Smooth muscle cell (in vitro differentiated cells): ENCODE data around the gene NOXRED1. TPM values are rescaled to one million over a fixed set of nuclear protein-coding genes. Genes with fewer than 3 reads are reported as not detected.

Experiments
- DNase-seq: peaks from one replicate; lab custom pipeline; 2025; ENCODE audit not compliant: unreplicated experiment; lab: John Stamatoyannopoulos, UW
- H2AFZ ChIP-seq: fragments of 200-600 bp; sonication (generic); 2 replicates; pipeline ENCODE4 v1.6.0; 2016; ENCODE audit warnings: antibody characterized with exemption, low read depth, mild to moderate bottlenecking
- H3F3A ChIP-seq: fragments of 200-600 bp; sonication (generic); 2 replicates; pipeline ENCODE4 v1.6.0; 2017; ENCODE audit warnings: antibody characterized with exemption, low read depth
- H3K27ac ChIP-seq: fragments of 200-600 bp; sonication (generic); 2 replicates; pipeline ENCODE4 v1.5.1; 2016; ENCODE audit warnings: low read depth, mild to moderate bottlenecking
- H3K27me3 ChIP-seq: fragments of 200-600 bp; sonication (generic); 2 replicates; pipeline ENCODE4 v1.6.1; 2016; ENCODE audit warnings: low read depth, mild to moderate bottlenecking
- H3K36me3 ChIP-seq: fragments of 200-600 bp; sonication (generic); 2 replicates; pipeline ENCODE4 v1.5.1; 2016; ENCODE audit warnings: low read depth
- H3K4me1 ChIP-seq: fragments of 200-600 bp; sonication (generic); 2 replicates; pipeline ENCODE4 v1.5.1; 2016; ENCODE audit warnings: low read depth
- H3K4me2 ChIP-seq: fragments of 200-600 bp; sonication (generic); 2 replicates; pipeline ENCODE4 v1.6.0; 2016; ENCODE audit warnings: mild to moderate bottlenecking
- H3K4me3 ChIP-seq: fragments of 200-600 bp; sonication (generic); 2 replicates; pipeline ENCODE4 v1.5.1; 2016; ENCODE audit warnings: mild to moderate bottlenecking
- H3K79me2 ChIP-seq: fragments of 200-600 bp; sonication (generic); 2 replicates; pipeline ENCODE4 v1.6.0; 2016; ENCODE audit warnings: low read depth, mild to moderate bottlenecking
- H3K9ac ChIP-seq: fragments of 200-600 bp; sonication (generic); 2 replicates; pipeline ENCODE4 v1.6.0; 2016; ENCODE audit warnings: low read depth
- H3K9me3 ChIP-seq: fragments of 200-600 bp; sonication (generic); replicated peaks from 2 replicates; pipeline ENCODE4 v1.5.1; 2016; ENCODE audit warnings: low read depth
- H4K20me1 ChIP-seq: fragments of 200-600 bp; sonication (generic); 2 replicates; pipeline ENCODE4 v1.6.0; 2016; ENCODE audit warnings: low read depth
- CTCF ChIP-seq: fragments of 200-600 bp; sonication (generic); IDR thresholded peaks from 2 replicates; pipeline ENCODE4 v1.5.1; 2017; ENCODE audit warnings: borderline replicate concordance, mild to moderate bottlenecking, antibody characterized with exemption; ENCODE audit not compliant: insufficient read depth, poor library complexity, severe bottlenecking
- WGBS: methylation state at CpG from one replicate; pipeline ENCODE4 v1.1.7; 2016; ENCODE audit warnings: low lambda C conversion rate; 5-methylcytosine and 5-hydroxymethylcytosine counted together
- polyA plus RNA-seq: library from polyadenylated mRNA; unstranded; fragments of >200 nt; fragmentation: Nextera tagmentation; extraction: Ambion mirVana; gene quantifications from 2 replicates; pipeline ENCODE4 v1.2.1, GENCODE V29; 2016
- small RNA-seq: library from RNA; depleted of rRNA; stranded (forward); fragments of <200 nt; gene quantifications from one replicate; pipeline ENCODE3, GENCODE V24; 2014
- total RNA-seq: library from RNA; depleted of rRNA; stranded (reverse); fragments of >200 nt; gene quantifications from 2 replicates; pipeline ENCODE4 v1.2.3, GENCODE V29; 2014

The NOXRED1 gene
- total and polyA plus RNA-seq, 2 experiments from 2014 or later: 0.14 to 0.49 TPM

DNA sequence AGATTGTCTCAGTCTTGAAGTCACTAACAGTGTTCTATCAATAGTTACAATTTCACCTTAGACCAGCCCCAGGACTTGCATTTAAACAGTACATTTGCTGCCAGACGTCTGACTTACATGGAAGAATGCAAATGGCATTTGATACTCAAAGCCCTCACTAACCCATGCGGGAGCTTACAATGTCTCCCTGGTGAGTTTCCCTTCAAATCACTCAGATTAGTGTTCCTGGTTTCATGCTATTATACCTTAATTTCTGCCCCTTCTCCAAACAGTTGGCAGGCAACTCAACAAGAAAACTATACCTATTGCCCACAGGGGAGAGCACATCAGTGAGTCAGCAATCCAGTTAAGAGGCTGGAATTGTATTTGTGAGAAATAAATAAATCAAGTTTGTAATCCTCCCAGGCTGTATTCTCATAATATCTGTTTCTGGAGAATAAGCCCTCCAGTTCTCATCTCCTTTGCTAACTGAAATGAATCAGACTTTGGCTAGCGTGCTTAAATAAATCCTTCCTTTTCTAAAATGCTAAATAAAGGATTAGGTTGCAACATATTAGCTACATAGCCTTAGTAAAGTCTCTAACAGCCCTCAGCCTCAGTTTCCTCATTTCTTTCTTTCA is 78.8 kb downstream of the NOXRED1 start:
- no peaks in the 10 kb centered on the region for H3K9me3 ChIP-seq
- H3K27ac ChIP-seq: peak overlapping the region; percentile 9
- TF ChIP-seq CTCF: no peak
- H3K36me3 ChIP-seq: peaks cover 4% of the 10 kb centered on the region
- no peaks in the 10 kb centered on the region for H3F3A ChIP-seq
- DNase-seq: no peak
- no peaks in the 10 kb centered on the region for H3K4me1 ChIP-seq
- H3K4me2 ChIP-seq: no peak overlapping the region
- no peaks in the 10 kb centered on the region for H4K20me1 ChIP-seq
- no peak overlapping the region for H2AFZ ChIP-seq
- no peaks in the 10 kb centered on the region for H3K79me2 ChIP-seq
- no peak overlapping the region for H3K4me3 ChIP-seq
- H3K27me3 ChIP-seq: no peaks in the 10 kb centered on the region
- WGBS: 51% methylated on average over 3 of the region's 3 CpGs
- H3K9ac ChIP-seq: no peak overlapping the region

Small RNAs within 50 kb of the gene (small RNA-seq; reads per million reads assigned to genes)
- gene RF00404: not detected

Other genes starting within 250 kb of the NOXRED1 start
- 4.3 and 10.4 TPM in 2 replicates for gene TMEM63C, start 241.7 kb downstream of the NOXRED1 start, total RNA-seq
- 7.7 and 8.7 TPM in 2 replicates for gene TMEM63C, start 241.7 kb downstream of the NOXRED1 start, polyA plus RNA-seq
- gene NGB, start 152.3 kb downstream of the NOXRED1 start, total RNA-seq: not detected in 2 replicates
- gene NGB, start 152.3 kb downstream of the NOXRED1 start, polyA plus RNA-seq: not detected in 2 replicates
- 15.9 and 22.5 TPM in 2 replicates for gene POMT2, start 102.6 kb downstream of the NOXRED1 start, total RNA-seq
- gene POMT2, start 102.6 kb downstream of the NOXRED1 start, polyA plus RNA-seq: 39.8 and 52.8 TPM in 2 replicates
- gene GSTZ1, start 102.5 kb downstream of the NOXRED1 start, total RNA-seq: 15.1 and 29.1 TPM in 2 replicates
- 17.0 and 26.9 TPM in 2 replicates for gene GSTZ1, start 102.5 kb downstream of the NOXRED1 start, polyA plus RNA-seq
- 12.2 and 16.0 TPM in 2 replicates for gene TMED8, start 46.4 kb downstream of the NOXRED1 start, total RNA-seq
- gene TMED8, start 46.4 kb downstream of the NOXRED1 start, polyA plus RNA-seq: 3.9 and 4.5 TPM in 2 replicates
- gene SAMD15, start 46.1 kb downstream of the NOXRED1 start, total RNA-seq: 1.1 TPM in 2 replicates
- gene SAMD15, start 46.1 kb downstream of the NOXRED1 start, polyA plus RNA-seq: 0.49 TPM in 1 of 2 replicates, not detected in the other
- gene VIPAS39, start 34.1 kb upstream of the NOXRED1 start, total RNA-seq: 32.6 and 55.5 TPM in 2 replicates
- 12.3 and 19.7 TPM in 2 replicates for gene VIPAS39, start 34.1 kb upstream of the NOXRED1 start, polyA plus RNA-seq
- gene AHSA1, start 34.6 kb upstream of the NOXRED1 start, total RNA-seq: 57.6 and 88.5 TPM in 2 replicates
- gene AHSA1, start 34.6 kb upstream of the NOXRED1 start, polyA plus RNA-seq: 92.8 and 94.6 TPM in 2 replicates
- gene ISM2, start 75.3 kb upstream of the NOXRED1 start, total RNA-seq: 2.1 and 2.7 TPM in 2 replicates
- 0.57 and 0.78 TPM in 2 replicates for gene ISM2, start 75.3 kb upstream of the NOXRED1 start, polyA plus RNA-seq
- 24.8 and 36.2 TPM in 2 replicates for gene SPTLC2, start 193.1 kb upstream of the NOXRED1 start, total RNA-seq
- gene SPTLC2, start 193.1 kb upstream of the NOXRED1 start, polyA plus RNA-seq: 21.8 and 23.4 TPM in 2 replicates